Islet of Langerhans (tissue), 1 donor: ENCODE measurements around the gene CHRNG.
"Not testable (repeated sequence)": the region's sequence is repeated elsewhere in the genome, so short reads cannot be mapped to it uniquely, and the experiment has no call there.

ENCODE experiments used
- FAIRE-seq: peaks from one replicate; lab custom pipeline; 2011; peaks lifted over from hg19 to GRCh38; lab: Jason Lieb, UNC

Gene CHRNG

DNA sequence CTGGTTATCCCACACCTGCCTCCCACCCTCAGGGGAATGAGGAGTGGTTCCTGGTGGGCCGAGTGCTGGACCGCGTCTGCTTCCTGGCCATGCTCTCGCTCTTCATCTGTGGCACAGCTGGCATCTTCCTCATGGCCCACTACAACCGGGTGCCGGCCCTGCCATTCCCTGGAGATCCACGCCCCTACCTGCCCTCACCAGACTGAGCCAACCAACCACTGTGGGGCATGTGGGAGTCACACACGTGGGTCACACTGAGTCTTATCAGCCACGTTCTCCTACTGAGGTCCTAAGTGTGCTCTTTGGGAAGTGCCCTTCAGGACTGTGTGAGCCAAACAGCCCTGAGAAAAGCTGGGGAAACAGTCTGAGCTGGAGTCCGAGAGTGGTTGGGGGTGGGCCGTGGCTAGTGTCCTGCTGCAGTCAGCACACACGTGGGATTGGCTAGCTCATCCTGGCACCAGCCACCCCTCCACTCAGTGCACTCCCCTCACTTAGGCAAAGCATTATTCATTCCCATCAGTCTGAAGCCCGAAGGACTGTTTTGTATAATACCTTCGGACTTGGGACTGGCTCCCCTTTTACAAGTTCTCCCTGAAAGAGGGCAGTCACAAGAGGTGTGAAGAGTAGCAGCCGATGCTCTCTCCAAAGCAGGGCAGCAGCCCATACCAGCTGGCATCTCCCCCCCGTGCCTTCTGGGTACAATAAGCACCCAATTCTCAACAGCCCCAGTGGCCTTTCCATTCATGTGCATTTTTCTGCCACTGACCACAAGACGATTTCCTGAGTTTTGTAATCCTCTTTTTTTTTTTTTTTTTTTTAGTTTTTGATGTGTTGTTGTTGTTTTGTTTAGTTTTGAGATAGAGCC, 6.3 kb downstream of the CHRNG start:
- FAIRE-seq, result no peak

DNA sequence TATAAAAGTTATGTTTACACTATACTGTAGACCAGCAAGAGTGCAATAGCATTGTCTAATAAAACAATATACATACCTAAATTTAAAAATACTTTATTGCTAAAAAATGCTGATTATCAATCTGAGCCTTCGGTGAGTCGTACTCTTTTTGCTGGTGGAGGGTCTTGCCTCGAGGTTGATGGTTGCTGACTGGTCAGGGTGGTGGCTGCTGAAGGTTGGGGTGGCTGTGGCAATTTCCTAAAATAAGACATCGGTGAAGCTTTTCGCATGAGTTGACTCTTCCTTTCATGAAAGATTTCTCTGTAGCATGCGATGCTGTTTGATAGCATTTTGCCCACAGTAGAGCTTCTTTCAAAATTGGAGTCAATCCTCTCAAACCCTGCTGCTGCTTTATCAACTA, 8.5 kb downstream of the CHRNG start:
- FAIRE-seq, result no peak

DNA sequence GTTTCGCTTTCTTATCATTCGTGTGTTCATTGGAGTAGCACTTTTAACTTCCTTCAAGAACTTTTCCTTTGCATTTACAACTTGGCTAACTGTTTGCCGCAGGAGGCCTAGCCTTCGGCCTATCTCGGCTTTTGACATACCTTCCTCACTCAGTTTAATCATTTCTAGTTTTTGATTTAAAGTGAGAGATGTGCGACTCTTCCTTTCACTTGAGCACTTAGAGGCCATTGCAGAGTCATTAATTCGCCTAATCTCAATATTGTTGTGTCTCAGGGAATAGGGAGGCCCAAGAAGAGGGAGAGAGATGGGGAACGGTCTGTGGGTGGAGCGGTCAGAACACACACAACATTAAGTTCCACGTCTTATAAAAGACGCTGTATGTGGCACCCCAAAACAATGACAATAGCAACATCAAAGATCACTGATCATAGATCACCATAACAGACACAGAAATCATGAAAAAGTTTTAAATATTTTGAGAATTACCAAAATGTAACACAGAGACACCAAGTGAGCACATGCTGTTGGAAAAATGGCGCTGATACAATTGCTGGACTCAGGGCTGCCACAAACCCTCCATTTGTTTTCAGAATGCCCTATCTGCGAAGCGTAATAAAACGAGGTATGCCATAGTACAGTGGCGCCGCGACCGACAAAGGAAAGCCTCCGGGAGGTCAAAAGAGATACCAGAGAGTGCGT, 10.3 kb downstream of the CHRNG start:
- no peak for FAIRE-seq

DNA sequence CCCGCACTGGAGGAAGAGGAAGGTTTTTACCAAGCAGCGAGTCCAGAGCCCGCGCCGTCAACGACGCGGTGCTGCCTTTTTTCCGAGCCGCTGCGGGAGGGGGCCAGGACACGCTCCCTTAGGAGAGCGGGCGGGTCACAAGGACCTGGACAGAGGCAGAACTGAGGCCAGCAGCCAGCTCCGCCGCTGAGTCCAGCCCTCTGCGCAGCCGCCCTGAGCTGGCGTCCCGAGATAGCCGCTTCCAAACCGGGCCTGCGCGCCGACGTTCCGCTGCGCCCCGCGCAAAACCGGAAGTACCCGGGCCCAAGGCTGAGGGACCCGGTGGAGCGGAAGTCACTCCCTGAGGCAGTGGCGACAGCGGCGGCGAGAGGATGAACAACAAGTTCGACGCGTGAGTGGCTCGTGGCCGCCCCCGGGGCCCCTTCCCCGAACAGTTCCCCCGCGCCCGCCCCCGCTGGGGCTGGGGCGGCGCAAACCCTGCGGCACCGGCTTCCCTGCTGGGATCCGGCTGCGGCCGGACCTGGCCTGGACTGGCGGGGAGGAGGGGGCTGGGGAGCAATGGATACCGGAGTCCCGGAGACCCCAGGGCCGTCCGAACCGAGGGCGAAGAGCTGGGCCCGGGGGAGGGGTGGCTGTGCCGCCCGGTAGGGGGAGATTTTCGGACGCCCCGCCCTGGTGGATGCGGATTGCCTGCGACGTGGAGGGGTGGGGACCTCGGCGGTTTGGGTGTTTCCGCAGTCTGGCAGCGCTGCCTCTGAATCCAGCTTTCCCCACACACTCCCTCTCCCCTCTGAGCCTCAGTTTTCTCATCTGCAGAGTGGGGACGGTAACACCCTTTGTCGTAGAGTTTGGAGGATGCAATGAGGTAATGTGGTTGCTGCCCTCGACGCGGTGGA, 11.1 kb downstream of the CHRNG start, which contains the start of the genes EIF4E2 and TIGD1:
EIF4E2 (plus strand) TSS at position 336 of the 896 bp plus-strand sequence; CDS start at position 372, 36 bp downstream.
TIGD1 (minus strand) TSS at position 204 of the 896 bp plus-strand sequence. CDS start 675 bp downstream, outside the sequence.
- no peak for FAIRE-seq

DNA sequence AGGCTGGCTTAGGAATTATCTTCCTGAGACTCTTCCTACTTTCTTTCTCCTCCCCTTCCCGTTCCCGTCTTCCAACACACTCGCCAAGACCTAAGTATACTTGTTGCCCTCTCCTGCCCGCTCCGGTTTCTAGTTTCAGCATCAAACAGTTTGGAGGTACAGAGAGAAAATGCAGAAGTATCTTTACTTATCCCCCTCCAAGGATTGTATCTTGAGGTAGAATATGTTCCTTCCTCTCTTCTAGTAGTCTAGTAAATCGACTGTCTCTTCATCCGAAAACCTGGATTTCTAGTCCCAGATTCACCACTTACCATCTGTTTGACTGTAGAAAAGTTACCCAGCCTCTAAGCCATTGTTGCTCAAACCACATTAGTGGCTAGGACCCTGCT, 11.8 kb downstream of the CHRNG start:
- FAIRE-seq, result no peak

DNA sequence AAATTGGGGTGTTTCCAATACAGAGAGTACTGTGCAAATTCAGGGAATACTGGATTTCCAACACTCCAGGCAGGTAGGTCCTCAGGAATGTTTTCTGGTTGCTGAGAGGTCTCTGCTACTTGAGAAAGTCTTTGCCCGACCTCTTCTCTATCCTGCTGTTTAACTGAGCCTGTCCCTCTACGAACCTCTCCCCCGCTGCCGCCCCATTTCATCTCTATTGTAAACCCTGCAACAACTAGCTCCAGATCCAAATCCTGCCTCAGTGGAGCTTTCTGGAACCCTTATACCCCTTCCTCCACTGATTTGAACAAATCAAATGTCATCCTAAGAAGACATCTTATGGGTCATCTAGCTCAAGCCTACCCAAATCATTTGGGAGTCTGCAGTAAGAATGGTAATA, 12.3 kb downstream of the CHRNG start:
- no peak for FAIRE-seq

DNA sequence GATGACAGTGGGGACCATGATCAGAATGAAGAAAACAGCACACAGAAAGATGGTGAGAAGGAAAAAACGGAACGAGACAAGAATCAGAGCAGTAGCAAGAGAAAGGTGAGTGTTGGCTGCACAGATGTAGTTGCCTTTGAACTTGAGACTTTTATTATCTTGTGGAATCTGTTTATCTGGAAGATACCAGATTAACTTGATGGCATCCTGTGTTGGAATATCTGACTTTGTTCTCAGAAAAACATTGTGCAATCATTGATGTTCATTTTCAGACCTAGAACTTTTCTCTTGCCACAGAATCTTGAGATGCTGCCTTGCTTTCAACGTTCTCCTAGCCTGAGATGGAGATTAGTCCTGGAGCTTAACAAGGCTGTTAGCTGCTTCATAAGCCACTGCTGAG, 16.9 kb downstream of the CHRNG start:
- FAIRE-seq, result no peak

DNA sequence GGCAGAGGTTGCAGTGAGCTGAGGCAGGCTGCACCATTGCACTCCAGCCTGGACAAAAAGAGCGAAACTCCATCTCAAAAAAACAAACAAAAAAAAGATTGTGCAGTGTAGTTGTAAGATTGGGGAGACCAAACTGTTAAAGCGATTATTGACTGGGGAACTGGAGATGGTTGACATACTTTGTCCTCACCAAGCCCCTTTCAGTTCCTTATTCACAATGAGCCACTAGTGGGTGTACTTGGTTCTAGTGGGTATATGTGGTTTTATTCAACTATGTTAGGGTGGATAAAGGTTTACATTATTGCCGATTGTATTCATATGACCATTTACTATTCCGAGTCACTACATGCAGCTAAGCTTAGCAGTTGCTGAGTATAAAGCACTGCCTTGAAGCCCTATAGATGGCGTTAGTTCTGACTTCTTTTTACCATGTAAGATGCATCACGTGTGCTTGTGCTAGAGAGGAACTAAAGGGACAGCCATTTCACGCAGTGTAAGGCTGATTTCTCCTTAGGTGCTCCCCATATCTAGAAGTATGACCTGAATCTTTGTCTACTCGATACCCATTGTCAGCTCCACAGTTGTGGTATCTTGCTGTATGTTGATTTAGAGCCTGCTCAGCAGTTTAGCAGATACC, 23.1 kb downstream of the CHRNG start:
- no peak for FAIRE-seq

DNA sequence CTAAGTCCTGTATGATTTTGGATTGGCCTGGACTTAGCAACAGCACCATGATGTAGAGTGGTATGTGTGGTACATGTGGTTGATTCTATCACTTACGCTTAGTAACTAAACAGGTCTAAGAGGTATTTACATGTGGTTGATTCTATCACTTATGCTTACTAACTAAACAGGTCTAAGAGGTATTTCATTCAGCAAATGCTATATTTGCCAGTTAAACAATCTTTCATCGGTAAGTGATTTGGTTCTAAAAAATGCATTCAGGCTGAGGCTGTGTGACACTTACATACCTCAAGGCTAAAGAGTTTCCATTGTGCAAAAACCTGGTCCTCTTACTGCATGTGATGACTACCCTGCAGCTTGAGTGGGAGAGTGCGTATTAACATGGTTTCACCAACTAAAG, 24.1 kb downstream of the CHRNG start:
- FAIRE-seq, result no peak

DNA sequence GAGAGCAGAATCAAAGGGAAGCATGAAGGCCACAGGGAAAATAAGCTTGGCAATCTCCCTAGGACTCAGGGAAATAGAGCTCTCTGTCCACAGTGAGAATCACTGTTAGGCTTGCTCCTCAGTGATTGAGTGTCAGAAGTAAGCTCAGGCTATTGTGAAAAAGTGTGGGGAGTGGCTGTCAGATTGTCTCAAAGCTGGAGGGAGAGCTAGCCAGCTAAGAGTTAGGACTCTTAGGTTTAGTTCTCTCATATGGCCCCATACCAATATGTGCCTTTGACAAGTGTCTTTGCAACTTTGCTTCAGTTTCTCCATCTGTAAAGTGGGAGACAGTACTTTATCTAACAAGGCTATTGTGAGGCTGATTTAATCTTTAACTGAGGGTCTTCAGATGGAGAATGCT, 28.2 kb downstream of the CHRNG start:
- no peak for FAIRE-seq

DNA sequence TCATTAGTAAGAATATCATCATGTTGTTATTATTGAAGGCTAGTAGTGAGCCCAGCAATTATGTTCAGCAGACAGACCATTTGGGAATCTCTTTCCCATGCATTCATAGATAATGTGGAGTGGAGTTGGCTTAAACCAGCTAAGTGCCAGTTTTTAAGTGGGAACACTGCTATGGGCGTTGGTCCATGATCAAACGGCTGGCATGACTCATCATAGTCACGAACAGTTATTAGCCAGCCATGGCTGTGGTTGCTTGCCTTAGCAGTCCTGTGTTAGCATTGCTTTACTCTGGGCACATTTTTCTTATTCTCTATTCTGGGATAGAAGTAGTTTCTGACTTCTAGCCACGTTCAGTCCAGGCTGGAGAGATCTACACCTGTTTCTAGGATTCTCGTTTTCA, 28.7 kb downstream of the CHRNG start:
- FAIRE-seq, result no peak

DNA sequence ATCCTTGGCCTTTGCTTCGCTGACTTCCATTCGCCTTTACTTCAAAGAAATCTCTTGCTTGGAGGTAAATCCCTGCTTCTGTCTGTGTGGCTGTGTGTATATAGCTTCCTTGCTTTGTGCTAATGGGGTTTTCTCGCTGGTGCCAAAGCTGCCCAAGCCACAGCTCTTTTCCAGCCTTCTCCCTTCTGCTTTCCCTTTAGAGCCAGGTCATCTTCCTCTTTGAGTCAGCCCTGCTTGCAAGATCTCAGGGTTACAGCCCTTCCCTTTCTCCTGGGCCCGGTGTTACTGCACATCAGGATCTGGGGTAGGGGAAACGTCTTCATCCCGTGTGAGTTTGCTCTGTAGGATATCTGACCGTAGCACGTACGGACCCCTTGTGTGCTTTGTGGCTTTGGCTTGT, 30.0 kb downstream of the CHRNG start:
- no peak for FAIRE-seq

DNA sequence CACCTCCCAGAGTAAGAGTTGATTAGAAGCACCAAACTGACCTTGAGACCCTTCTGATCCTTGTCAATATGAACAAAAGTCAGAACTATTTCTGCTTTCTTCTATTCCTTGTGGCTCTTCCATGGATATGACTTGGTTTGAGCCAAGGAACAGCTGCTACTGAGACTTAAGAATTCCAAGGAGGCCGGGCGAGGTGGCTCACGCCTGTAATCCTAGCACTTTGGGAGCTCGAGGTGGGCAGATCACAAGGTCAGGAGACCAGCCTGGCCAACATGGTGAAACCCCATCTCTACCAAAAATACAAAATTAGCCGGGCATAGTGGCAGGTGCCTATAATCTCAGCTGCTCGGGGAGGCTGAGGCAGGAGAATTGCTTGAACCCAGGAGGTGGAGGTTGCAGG, 31.0 kb downstream of the CHRNG start:
- FAIRE-seq, result not testable (repeated sequence)

DNA sequence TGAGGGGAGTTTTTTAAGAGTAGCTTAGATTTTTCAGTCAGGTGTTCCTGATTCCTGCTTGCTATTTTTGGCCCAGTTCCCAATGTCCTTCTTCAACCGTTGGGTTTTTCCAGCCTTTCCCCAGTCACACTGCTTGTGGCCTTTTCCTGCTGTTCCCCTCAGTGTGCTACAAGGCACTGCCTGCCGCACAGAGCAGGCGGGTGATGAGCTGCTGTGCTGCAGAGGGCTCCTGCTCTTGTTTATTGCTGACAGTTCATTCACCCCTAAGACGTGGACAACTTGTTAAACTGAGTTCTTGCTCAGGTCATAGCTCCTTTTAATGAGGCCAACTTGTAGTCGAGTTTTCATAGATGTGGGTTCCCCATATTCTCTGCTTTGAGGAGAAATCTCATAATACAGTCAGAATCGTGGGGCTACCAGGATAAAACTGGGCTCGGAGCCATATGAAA, 31.6 kb downstream of the CHRNG start:
- FAIRE-seq, result no peak

DNA sequence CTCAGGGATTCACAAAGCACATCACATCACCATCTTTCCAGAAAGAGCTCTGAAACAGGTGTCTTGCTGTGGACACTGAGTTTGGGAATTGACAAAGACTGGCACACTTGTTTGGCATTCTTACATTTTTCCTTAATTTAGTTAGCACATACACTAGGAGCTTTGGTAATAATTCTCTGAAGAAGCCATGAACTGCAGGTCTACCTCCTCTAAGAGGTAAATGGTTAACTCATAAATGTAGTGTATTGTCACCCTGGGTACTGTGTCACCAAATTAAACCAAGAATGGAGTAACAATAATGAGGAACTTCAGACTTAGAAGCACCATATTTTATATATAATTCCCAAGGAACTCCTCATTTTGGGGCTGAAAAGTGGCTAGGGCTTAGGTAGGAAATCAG, 33.5 kb downstream of the CHRNG start:
- no peak for FAIRE-seq

DNA sequence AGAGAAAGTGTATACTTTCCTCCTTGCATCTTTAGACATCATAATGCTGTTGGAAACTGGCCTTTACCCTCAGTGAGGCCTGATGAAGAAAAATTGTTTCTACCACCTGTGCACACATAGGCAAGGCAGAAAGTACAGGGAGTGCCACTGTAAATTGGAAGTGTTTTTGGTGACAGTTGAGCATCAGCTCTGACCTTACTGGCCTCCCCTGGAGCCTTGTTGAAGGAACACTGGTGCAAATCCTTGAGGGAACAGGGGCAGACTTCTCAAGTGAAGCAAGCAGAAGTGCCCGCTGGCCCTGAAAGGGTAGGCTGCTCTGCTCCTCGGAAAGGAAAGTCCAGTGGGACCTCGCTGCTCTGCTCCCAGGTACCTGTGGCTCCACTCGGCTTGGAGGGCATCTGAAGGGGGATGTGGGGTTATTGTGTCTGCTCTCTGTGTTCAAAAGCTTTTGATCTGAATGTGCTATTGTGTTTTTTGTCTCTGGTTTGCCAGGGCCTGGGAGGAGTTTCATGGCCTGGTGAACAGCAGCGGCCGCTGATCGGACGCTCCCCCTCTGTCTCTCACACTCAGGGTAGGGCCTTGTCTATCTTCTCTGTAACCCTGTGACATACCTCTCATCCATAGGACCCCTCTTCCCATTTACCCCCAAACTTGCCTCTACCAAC, 34.4 kb downstream of the CHRNG start:
- no peak for FAIRE-seq

DNA sequence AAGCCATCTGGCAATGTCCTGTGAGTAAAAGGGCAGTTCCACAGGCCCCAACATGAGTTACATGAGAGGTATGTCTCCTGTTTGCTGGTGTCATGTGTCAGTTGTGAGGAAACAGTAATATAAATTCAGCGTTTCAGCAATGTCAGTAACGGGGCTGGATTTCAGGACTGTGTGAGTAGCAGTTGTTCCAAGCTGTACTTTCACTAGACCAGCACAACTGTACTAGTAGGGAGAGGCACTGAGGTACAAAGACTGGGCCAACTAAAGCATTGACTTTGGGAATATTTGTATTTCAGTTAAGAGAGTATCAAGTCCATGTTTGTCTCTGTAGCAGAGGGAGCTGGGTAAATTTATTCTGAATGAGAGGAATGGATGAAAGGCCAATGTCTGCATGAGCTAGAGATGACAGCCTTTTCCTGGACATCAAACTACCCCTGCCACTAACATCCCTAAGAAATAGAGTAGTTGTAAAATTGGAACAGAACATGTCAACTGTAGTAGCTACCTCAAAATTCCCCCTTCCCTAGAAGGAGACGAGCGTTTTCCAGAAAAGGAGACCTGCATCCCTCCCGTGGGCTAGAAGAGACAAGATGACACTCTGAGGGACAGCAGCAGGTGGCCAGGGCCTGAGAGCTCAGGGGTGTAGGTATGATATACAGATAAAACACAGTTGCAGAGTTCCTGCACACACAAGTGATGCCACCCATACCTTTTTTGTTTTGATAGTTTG, 35.3 kb downstream of the CHRNG start:
- FAIRE-seq, result no peak

DNA sequence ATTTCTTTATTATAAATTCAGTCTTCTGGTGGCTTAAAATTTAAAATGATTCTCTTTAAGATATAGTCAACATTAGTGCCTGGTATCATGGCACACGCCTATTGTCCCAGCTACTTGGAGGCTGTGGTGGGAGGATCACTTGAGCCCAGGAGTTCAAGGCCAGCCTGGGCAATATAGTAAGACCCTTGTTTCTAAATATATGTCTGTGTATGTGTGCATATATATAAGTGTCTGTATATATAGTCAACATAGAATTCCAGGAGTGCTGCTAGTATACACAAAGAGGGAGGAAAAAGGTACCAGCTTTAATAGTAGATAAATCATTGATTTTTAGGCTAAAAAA, 35.9 kb downstream of the CHRNG start:
- FAIRE-seq, result no peak

DNA sequence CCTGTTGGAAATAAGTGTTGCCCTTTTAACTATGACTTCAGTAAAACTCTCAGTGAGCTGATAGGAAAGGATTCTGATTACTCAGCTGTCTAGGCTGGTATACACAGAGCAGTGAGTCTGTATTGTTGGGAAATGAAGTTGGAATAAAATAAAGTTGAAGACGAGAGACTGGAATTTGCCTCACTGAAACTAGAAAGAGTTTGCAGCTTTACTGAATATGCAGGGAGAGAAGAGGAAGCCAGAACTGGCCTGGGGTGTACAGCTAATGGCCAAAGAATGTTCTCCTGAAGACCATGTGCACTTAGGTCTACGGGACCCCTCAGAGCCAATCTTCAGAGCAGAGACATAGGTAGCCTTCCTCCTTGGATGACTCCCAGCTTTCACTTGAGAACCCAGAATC, 37.5 kb downstream of the CHRNG start:
- no peak for FAIRE-seq

DNA sequence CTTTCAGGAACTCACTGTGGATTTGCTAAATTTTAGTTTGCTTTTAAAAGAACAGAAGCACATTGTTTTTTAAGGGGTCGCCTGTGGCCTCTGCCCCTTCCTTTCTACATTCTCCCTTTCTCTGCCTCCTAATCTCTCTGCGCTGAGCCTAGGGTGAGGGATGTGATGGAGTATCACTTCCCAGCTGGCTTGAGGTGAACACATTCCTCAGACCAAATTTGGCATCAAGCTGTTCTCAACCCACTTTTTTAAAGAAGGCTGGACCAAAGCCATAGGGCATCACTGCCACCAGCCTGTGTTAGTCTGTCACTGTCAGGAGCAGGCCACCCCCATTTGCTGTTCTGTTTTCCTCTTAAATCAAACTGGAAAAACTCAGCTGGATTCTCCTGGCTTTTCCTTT, 38.3 kb downstream of the CHRNG start:
- FAIRE-seq, result no peak

DNA sequence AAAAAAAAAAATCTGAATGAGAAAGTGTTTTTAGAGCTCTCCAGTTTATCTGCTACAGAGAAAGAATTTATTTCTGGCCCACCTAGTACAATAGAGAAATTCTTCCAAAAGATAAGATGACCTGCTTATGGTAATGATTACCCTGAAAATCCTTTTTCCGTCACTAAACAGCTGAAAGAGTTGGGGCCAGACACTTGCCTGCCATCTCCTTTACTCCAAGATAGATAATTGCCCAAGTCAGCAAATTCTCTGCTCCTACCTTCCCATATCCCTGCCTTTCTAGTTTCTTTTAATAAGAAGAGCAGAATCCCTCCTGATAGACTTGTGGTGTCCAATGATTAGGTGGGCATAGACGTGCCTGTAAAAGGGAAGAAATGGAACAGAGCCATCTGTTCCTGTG, 39.1 kb downstream of the CHRNG start:
- FAIRE-seq, result no peak
